Duodenal mucosa (tissue), 2 donors: ENCODE data around the gene USP9X.

Experiments
- H3K27ac ChIP-seq: one replicate; pipeline ENCODE4 v1.7.0; 2013; ENCODE audit warnings: low read depth, low read length
- H3K27me3 ChIP-seq, 2 donors: one replicate each; pipeline ENCODE4 v1.7.0; 2013; ENCODE audit warnings: low read length in 2 of 2, control low read depth in 1 of 2; ENCODE audit not compliant: insufficient read depth in 2 of 2, control insufficient read depth in 1 of 2
- H3K36me3 ChIP-seq, 2 donors: one replicate each; pipeline ENCODE4 v1.7.0; 2013; ENCODE audit warnings: low read length in 2 of 2, control low read depth in 1 of 2; ENCODE audit not compliant: insufficient read depth in 2 of 2, control insufficient read depth in 1 of 2
- H3K4me1 ChIP-seq, 2 donors: one replicate each; pipeline ENCODE4 v1.7.0; 2013; ENCODE audit warnings: low read length in 2 of 2, control low read depth in 1 of 2; ENCODE audit not compliant: insufficient read depth in 2 of 2, control insufficient read depth in 1 of 2
- H3K4me3 ChIP-seq, 2 donors: one replicate each; pipeline ENCODE4 v1.7.0; 2013; ENCODE audit warnings: low read length in 2 of 2, low read depth in 1 of 2
- H3K9ac ChIP-seq, 2 donors: one replicate each; pipeline ENCODE4 v1.7.0; 2013; ENCODE audit warnings: low read length in 2 of 2, low read depth in 1 of 2
- H3K9me3 ChIP-seq, 2 donors: one replicate each; pipeline ENCODE4 v1.7.0; 2013; ENCODE audit warnings: low read length in 2 of 2, control low read depth in 1 of 2; ENCODE audit not compliant: control insufficient read depth in 1 of 2

USP9X gene, protein sequence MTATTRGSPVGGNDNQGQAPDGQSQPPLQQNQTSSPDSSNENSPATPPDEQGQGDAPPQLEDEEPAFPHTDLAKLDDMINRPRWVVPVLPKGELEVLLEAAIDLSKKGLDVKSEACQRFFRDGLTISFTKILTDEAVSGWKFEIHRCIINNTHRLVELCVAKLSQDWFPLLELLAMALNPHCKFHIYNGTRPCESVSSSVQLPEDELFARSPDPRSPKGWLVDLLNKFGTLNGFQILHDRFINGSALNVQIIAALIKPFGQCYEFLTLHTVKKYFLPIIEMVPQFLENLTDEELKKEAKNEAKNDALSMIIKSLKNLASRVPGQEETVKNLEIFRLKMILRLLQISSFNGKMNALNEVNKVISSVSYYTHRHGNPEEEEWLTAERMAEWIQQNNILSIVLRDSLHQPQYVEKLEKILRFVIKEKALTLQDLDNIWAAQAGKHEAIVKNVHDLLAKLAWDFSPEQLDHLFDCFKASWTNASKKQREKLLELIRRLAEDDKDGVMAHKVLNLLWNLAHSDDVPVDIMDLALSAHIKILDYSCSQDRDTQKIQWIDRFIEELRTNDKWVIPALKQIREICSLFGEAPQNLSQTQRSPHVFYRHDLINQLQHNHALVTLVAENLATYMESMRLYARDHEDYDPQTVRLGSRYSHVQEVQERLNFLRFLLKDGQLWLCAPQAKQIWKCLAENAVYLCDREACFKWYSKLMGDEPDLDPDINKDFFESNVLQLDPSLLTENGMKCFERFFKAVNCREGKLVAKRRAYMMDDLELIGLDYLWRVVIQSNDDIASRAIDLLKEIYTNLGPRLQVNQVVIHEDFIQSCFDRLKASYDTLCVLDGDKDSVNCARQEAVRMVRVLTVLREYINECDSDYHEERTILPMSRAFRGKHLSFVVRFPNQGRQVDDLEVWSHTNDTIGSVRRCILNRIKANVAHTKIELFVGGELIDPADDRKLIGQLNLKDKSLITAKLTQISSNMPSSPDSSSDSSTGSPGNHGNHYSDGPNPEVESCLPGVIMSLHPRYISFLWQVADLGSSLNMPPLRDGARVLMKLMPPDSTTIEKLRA (N-terminal part only)

DNA sequence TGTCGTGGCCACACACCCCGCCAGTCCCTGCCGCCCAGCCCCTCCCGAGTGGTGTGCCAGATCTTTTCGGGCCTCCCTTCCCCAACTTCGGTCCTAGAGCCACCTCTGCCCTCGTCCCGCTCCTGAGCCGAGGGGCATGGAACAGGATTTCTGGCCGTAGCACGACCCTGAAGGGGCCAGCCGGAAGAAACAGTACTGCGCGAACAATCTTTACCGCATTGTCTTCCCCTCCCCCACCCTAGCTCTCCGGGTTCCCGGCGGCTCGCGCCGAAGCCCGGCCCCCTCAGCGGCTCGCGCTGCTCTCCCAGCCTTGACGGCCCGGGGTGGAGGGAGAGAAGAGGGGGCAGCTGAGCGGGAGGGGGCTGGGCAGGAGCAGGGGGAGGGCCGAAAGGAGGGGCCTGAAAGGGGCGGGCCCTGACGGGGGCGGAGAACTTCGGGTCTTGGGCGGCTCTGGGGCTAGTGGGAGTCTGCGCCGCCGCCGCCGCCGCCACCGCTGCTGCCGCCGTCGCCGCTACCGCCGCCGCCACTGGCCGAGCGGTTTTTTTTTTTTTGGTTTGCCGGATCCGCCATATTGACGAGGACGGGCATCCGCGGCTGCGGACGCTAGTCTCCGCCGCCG is at the start of gene USP9X:
TSS of gene USP9X (plus strand) at position 553 of the 619 bp plus-strand sequence. CDS start 38,184 bp downstream, outside the sequence.
- Histone ChIP-seq H3K36me3 (no peaks in the 10 kb centered on the region), H3K4me1 (peaks cover 3% of the 10 kb centered on the region in 2 donors), H3K27me3 (no peaks in the 10 kb centered on the region), H3K4me3 (peak within 1 kb of the TSS; percentile 82 to 90), H3K27ac (peak within 1 kb of the TSS; percentile 99), H3K9ac (peak within 1 kb of the TSS; percentile 82 to 90), H3K9me3 (no peaks in the 10 kb centered on the region)

DNA sequence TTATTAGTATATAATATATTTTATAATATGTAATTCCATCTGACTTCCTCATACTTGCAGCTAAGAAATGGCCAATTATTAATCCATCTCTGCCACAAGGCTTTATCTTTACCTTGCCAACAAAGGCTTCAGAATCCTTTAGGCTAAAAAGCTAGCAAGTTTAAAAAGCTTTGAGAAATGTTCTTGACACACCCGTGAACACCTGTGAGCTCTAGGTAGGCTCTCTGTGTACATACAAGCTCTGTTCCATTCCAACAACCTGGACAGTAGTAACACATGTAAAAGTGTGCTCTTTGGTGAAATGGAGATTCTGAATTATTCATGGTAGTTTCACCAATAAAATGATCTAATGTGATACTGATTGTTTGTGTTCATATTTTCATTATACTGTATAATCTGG is 49.7 kb upstream of the USP9X start:
- Histone ChIP-seq H3K9ac (no peak overlapping the region), H3K27me3 (no peaks in the 10 kb centered on the region), H3K27ac (no peak overlapping the region), H3K4me3 (no peak overlapping the region), H3K36me3 (no peaks in the 10 kb centered on the region), H3K4me1 (peaks cover 6 to 8% of the 10 kb centered on the region in 2 donors), H3K9me3 (no peaks in the 10 kb centered on the region)

DNA sequence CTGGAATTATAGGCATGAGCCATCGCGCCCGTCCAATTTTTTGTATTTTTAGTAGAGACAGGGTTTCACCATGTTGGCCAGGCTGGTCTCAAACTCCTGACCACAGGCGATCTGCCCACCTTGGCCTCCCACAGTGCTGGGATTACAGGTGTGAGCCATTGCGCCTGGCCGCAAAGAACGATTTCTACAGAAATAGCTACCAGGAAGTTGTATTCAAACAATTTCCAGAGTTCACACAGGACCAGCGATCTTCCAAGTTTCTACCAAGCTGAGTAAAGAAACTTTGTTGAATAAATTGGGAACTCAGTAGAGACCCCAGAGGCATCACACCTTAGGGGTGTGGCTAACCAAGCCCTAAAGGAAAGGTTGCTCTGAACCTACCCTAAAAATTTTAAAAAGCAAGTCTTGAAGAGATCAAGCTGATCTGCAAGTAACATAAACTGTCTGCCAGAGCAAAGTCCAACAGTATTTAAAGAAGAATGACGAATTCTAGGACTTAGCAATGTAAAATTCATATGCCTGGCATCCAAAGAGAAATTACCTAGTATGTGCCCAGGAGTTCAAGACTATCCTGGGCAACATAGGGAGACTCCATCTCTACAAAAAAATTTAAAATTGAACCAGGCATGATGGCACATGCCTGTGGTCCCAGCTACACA is 48.4 kb upstream of the USP9X start:
- no peak overlapping the region for H3K27ac ChIP-seq
- no peaks in the 10 kb centered on the region for H3K36me3 ChIP-seq
- no peaks in the 10 kb centered on the region for H3K27me3 ChIP-seq
- H3K4me1 ChIP-seq: no peaks in the 10 kb centered on the region
- H3K9ac ChIP-seq: no peak overlapping the region
- no peaks in the 10 kb centered on the region for H3K9me3 ChIP-seq
- no peak overlapping the region for H3K4me3 ChIP-seq

DNA sequence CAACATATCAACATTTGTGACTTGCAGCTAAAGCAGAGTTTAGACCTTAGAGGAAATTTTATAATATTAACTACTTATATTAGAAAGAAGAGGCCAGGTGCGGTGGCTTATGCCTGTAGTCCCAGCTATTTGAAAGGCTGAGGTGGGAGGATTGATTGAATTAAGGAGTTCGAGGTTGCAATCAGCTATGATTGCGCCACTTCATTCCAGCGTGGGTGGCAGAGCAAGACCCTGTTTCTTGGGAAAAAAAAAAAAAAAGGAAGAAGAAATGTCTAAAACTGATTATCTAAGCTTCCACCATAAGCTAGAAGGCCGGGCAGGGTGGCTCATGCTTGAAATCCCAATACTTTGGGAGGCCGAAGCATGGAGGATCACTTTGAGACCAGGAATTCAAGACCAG is 42.0 kb upstream of the USP9X start:
- Histone ChIP-seq H3K9me3 (no peaks in the 10 kb centered on the region), H3K4me1 (peaks cover 6 to 15% of the 10 kb centered on the region in 2 donors), H3K4me3 (no peak overlapping the region), H3K9ac (no peak overlapping the region), H3K27ac (no peak overlapping the region), H3K27me3 (no peaks in the 10 kb centered on the region), H3K36me3 (no peaks in the 10 kb centered on the region)

DNA sequence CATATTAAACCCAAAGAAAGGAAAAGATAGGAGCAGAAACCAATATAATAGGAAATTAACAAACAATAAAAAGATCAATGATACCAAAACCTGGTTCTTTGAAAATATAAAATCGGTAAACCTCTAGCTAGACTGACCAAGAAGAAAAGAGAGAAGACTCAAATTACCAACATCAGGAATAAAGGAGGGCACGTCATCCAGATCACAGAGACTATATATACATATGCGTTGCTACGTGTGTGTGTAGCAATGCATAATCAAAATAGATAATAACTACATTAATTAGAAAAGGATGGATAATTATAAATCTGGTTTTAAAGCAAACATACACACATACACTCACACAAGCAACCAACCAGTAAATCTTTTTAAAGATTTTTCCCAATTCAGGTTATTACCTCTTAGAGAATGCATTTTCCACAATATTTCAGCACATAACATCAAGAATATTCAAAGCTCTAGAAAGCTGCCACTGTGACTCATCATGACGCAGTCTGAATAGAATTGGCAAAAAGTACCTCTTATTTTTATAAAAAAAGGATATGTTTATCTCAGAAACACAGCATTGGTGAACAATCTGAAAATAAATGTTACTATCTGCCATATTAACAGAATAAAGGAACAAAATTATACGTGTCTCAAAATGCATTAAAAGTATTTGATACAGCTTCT is 41.4 kb upstream of the USP9X start:
- Histone ChIP-seq H3K9ac (no peak overlapping the region), H3K4me3 (no peak overlapping the region), H3K36me3 (no peaks in the 10 kb centered on the region), H3K9me3 (no peaks in the 10 kb centered on the region), H3K27me3 (no peaks in the 10 kb centered on the region), H3K27ac (no peak overlapping the region), H3K4me1 (peaks cover 6 to 15% of the 10 kb centered on the region in 2 donors)

DNA sequence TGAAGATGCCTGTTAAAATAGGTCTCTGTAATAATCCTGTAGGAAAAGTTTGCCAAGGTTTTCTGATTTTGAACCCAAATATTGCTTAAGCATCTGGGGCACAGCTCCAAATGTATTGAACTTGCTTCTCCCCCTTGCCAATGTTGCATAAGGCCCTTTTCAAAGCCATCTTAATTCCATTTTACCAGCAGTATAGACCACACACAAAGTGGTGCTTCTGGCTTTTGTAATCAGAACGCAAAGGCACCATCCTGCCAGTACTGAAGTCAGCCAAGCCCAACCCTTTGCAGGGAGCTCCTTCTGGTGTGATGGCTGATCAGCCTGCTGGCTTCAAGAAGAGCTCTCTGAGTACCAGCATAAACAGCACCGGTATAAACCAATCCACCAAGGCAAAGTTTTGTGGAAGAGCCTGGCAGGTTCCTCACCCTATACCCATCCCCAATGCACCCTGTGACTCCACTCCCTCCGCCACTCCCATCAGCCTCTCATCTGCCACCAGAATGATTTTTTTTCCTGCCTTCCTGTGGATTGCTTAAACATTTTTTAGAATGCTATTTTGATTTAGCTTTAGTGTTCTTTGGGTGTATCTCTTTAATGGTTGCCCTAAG is 39.2 kb upstream of the USP9X start:
- Histone ChIP-seq H3K27ac (no peak overlapping the region), H3K27me3 (no peaks in the 10 kb centered on the region), H3K4me1 (peaks cover 6 to 15% of the 10 kb centered on the region in 2 donors)

DNA sequence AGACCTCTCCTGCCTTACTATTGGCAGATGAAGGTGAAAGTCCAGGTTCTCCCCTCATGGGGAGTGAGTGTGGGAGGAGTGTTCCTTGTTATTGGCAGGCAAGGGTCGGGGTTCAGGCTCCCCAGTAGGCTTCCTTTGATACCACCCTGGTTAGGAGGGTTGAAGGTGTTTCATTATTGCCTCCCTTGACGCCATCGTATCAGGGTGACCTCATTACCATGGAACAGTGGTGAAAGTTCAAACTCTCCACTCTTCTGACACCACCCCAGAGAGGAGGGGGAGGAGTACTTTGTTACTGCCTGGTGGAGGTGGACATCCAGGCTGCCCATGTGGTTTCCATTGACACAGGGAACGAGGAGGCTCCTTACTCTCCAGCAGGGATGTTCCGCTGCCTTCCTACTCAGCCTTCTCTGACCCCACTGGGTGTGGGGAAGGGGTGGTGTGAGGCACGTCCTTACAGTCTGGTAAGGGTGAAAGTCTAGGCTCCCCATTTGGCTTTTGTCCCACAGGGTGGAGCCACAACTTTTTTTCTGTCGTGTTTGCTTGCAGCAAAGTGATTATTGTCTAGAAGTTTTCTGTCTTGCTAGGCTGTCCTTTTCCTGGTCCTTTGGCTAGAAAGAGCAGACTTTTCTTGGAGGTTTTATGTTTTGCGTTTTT is 37.2 kb upstream of the USP9X start:
- Histone ChIP-seq H3K4me3 (peak overlapping the region in 1 of 2 donors; percentile 21), H3K27ac (peak overlapping the region; percentile 70), H3K9ac (peak overlapping the region in 1 of 2 donors; percentile 39), H3K36me3 (no peaks in the 10 kb centered on the region), H3K27me3 (no peaks in the 10 kb centered on the region), H3K4me1 (peaks cover 6 to 15% of the 10 kb centered on the region in 2 donors), H3K9me3 (no peaks in the 10 kb centered on the region)

More for the DNA sequence above, 39.2 kb upstream of the USP9X start:
- H3K4me3 ChIP-seq: no peak overlapping the region
- H3K36me3 ChIP-seq: no peaks in the 10 kb centered on the region
- no peak overlapping the region for H3K9ac ChIP-seq
- no peaks in the 10 kb centered on the region for H3K9me3 ChIP-seq

DNA sequence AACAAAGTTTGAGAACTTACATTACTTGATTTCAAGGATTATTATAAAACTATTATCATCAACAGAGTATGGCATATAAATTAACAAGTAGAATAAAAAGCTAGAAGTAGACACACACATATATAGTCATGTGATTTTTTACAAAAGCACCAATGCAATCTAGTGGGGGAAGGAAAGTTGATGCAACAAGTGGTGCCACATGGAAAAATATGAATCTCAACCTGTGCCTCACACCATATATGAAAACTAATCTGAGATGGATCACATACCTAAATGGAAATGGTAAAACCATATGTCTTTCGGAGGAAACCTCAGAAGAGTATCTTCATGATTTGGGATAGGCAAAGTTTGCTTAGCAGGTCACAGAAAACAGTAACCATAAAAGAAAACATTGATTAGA is 34.9 kb upstream of the USP9X start:
- no peaks in the 10 kb centered on the region for H3K36me3 ChIP-seq
- H3K9me3 ChIP-seq: no peaks in the 10 kb centered on the region
- H3K4me1 ChIP-seq: peaks cover 6 to 15% of the 10 kb centered on the region in 2 donors
- H3K27me3 ChIP-seq: no peaks in the 10 kb centered on the region
- H3K27ac ChIP-seq: no peak overlapping the region
- no peak overlapping the region for H3K4me3 ChIP-seq
- no peak overlapping the region for H3K9ac ChIP-seq
